IMR-90 (cell line): ENCODE results near the gene ACOT7. TPM values are rescaled to one million over a fixed set of nuclear protein-coding genes. Genes with fewer than 3 reads are reported as not detected.

ENCODE experiments used
- ATAC-seq: fragments of 200-7000 bp; cut with Tn5 transposase; 2 replicates; pipeline ENCODE4 v1.9.1; 2020; ENCODE audit warnings: low read depth, mild to moderate bottlenecking, moderate library complexity
- BruUV-seq: library from RNA; stranded (reverse); fragments of 400-500 nt; replicated peaks from 2 replicates; lab custom pipeline; 2021; lab: Mats Ljungman, UMichigan
- CTCF ChIA-PET: fragments of 300-600 bp; formaldehyde crosslinking; extraction: SDS; loops from one replicate; lab custom pipeline; 2021; ENCODE audit warnings: antibody characterized with exemption; lab: Yijun Ruan, JAX
- POLR2A ChIA-PET: fragments of 300-600 bp; sonication (Branson Sonifier 250); formaldehyde crosslinking; loops from one replicate; lab custom pipeline; 2022; ENCODE audit warnings: antibody characterized with exemption; ENCODE audit not compliant: unreplicated experiment; lab: Charles Lee
- DNase-seq: peaks from one replicate; pipeline ENCODE4 v3.0.0; 2013
- H2AFZ ChIP-seq: replicated peaks from 2 replicates; pipeline ENCODE3; 2013; ENCODE audit warnings: low read length, mild to moderate bottlenecking; ENCODE audit not compliant: poor library complexity
- H2AK5ac ChIP-seq: 2 replicates; pipeline ENCODE4 v1.6.1; 2013; ENCODE audit warnings: low read depth, low read length, inconsistent platforms
- H2AK9ac ChIP-seq: replicated peaks from 2 replicates; pipeline ENCODE3; 2013; ENCODE audit warnings: mild to moderate bottlenecking, low read depth, low read length, moderate library complexity; ENCODE audit not compliant: poor library complexity
- H2BK120ac ChIP-seq: 2 replicates; pipeline ENCODE4 v1.6.1; 2013; ENCODE audit warnings: low read depth, low read length, inconsistent platforms
- H2BK15ac ChIP-seq: 3 replicates; pipeline ENCODE4 v1.6.1; 2013; ENCODE audit warnings: low read depth, low read length, inconsistent platforms
- H2BK20ac ChIP-seq: 2 replicates; pipeline ENCODE4 v1.6.1; 2013; ENCODE audit warnings: low read depth, mild to moderate bottlenecking, inconsistent platforms, low read length, moderate library complexity
- H2BK5ac ChIP-seq: 2 replicates; pipeline ENCODE4 v1.6.1; 2013; ENCODE audit warnings: mild to moderate bottlenecking, low read depth, low read length, inconsistent platforms; ENCODE audit not compliant: poor library complexity, severe bottlenecking
- H3K14ac ChIP-seq: replicated peaks from 2 replicates; pipeline ENCODE4 v1.6.1; 2013; ENCODE audit warnings: low read depth, low read length, inconsistent platforms
- H3K18ac ChIP-seq: 2 replicates; pipeline ENCODE4 v1.6.1; 2013; ENCODE audit warnings: low read depth, low read length, control low read depth
- H3K23ac ChIP-seq: 2 replicates; pipeline ENCODE4 v1.6.1; 2013; ENCODE audit warnings: low read depth, low read length, inconsistent platforms
- H3K27ac ChIP-seq: 2 replicates; pipeline ENCODE4 v1.5.1; 2013; ENCODE audit warnings: mild to moderate bottlenecking, control low read depth, low read length; ENCODE audit not compliant: insufficient read depth
- H3K27me3 ChIP-seq: 2 replicates; pipeline ENCODE4 v1.6.1; 2013; ENCODE audit warnings: low read length; ENCODE audit not compliant: control insufficient read depth, insufficient read depth
- H3K36me3 ChIP-seq: 2 replicates; pipeline ENCODE4 v1.6.1; 2013; ENCODE audit warnings: low read length, mixed read lengths; ENCODE audit not compliant: control insufficient read depth, insufficient read depth
- H3K4ac ChIP-seq: 2 replicates; pipeline ENCODE4 v1.6.1; 2013; ENCODE audit warnings: low read depth, low read length, inconsistent platforms
- H3K4me1 ChIP-seq: 2 replicates; pipeline ENCODE4 v1.6.1; 2013; ENCODE audit warnings: low read length, mixed read lengths; ENCODE audit not compliant: control insufficient read depth, insufficient read depth
- H3K4me2 ChIP-seq: 2 replicates; pipeline ENCODE4 v1.6.1; 2013; ENCODE audit warnings: low read depth, mild to moderate bottlenecking, control low read depth, low read length, moderate library complexity
- H3K4me3 ChIP-seq: 2 replicates; pipeline ENCODE4 v1.5.1; 2013; ENCODE audit warnings: low read depth, mild to moderate bottlenecking, control low read depth, low read length, moderate library complexity; ENCODE audit not compliant: insufficient read depth
- H3K56ac ChIP-seq: 2 replicates; pipeline ENCODE4 v1.6.1; 2013; ENCODE audit warnings: low read length, inconsistent platforms; ENCODE audit not compliant: insufficient read depth; ENCODE audit errors: extremely low read depth
- H3K79me1 ChIP-seq, 2 experiments: 2 replicates each; pipeline ENCODE4 v1.6.1; 2013; ENCODE audit warnings: low read length in 2 of 2, inconsistent platforms in 1 of 2, low read depth in 1 of 2
- H3K9ac ChIP-seq: 2 replicates; pipeline ENCODE4 v1.6.1; 2013; ENCODE audit warnings: low read depth, low read length, control low read depth
- H3K9me1 ChIP-seq: 2 replicates; pipeline ENCODE4 v1.6.1; 2013; ENCODE audit warnings: low read length, inconsistent platforms; ENCODE audit not compliant: insufficient read depth
- H3K9me3 ChIP-seq: 2 replicates; pipeline ENCODE4 v1.6.1; 2013; ENCODE audit warnings: low read length; ENCODE audit not compliant: control insufficient read depth, insufficient read depth
- H4K20me1 ChIP-seq: 2 replicates; pipeline ENCODE4 v1.6.1; 2013; ENCODE audit warnings: low read length, inconsistent platforms; ENCODE audit not compliant: insufficient read depth
- H4K5ac ChIP-seq: 2 replicates; pipeline ENCODE4 v1.6.1; 2013; ENCODE audit warnings: mild to moderate bottlenecking, low read depth, low read length, control low read depth
- H4K8ac ChIP-seq, 2 experiments: 2 replicates each; pipeline ENCODE4 v1.6.1; 2013; ENCODE audit warnings: low read depth in 2 of 2, low read length in 2 of 2, control low read depth in 1 of 2, inconsistent platforms in 1 of 2
- H4K91ac ChIP-seq: 2 replicates; pipeline ENCODE4 v1.6.1; 2013; ENCODE audit warnings: low read depth, low read length, inconsistent platforms; ENCODE audit not compliant: insufficient read depth
- BHLHE40 ChIP-seq: fragments of 150-350 bp; IDR thresholded peaks from 2 replicates; pipeline ENCODE4 v1.6.1; 2016; ENCODE audit warnings: mild to moderate bottlenecking, low read depth, low read length
- CEBPB ChIP-seq: IDR thresholded peaks from 2 replicates; pipeline ENCODE4 v1.6.1; 2012; ENCODE audit warnings: low read depth, low read length, improper control_type of control experiment
- CHD1 ChIP-seq: IDR thresholded peaks from 2 replicates; pipeline ENCODE4 v1.6.1; 2012; ENCODE audit warnings: low read depth, low read length, improper control_type of control experiment
- CTCF ChIP-seq: conservative IDR thresholded peaks from 2 replicates; pipeline ENCODE4 v1.5.1; 2012; ENCODE audit warnings: mild to moderate bottlenecking, low read depth, low read length, improper control_type of control experiment
- ELK1 ChIP-seq: fragments of 150-350 bp; IDR thresholded peaks from 2 replicates; pipeline ENCODE4 v1.6.1; 2016; ENCODE audit warnings: low read depth, mild to moderate bottlenecking, low read length, moderate library complexity, borderline replicate concordance
- FOS ChIP-seq: fragments of 150-350 bp; IDR thresholded peaks from 2 replicates; pipeline ENCODE4 v1.6.1; 2016; ENCODE audit warnings: low read depth, low read length
- MAZ ChIP-seq: IDR thresholded peaks from 2 replicates; pipeline ENCODE4 v1.6.1; 2012; ENCODE audit warnings: low read depth, mild to moderate bottlenecking, low read length, improper control_type of control experiment, moderate library complexity, borderline replicate concordance
- MXI1 ChIP-seq: IDR thresholded peaks from 2 replicates; pipeline ENCODE4 v1.6.1; 2012; ENCODE audit warnings: low read depth, mild to moderate bottlenecking, low read length, moderate library complexity, borderline replicate concordance
- NFE2L2 ChIP-seq: fragments of 150-350 bp; IDR thresholded peaks from 2 replicates; pipeline ENCODE4 v1.6.1; 2016; ENCODE audit warnings: low read depth, mild to moderate bottlenecking, low read length
- POLR2A ChIP-seq: IDR thresholded peaks from 2 replicates; pipeline ENCODE4 v1.6.1; 2012; ENCODE audit warnings: mild to moderate bottlenecking, low read depth, low read length
- RCOR1 ChIP-seq: IDR thresholded peaks from 2 replicates; pipeline ENCODE4 v1.6.1; 2012; ENCODE audit warnings: mild to moderate bottlenecking, low read length, improper control_type of control experiment; ENCODE audit not compliant: insufficient replicate concordance
- SMC3 ChIP-seq: fragments of 150-350 bp; IDR thresholded peaks from 2 replicates; pipeline ENCODE4 v1.6.1; 2016; ENCODE audit warnings: low read depth, mild to moderate bottlenecking, antibody characterized with exemption, low read length, moderate library complexity
- USF2 ChIP-seq: fragments of 150-350 bp; IDR thresholded peaks from 2 replicates; pipeline ENCODE4 v1.6.1; 2017; ENCODE audit warnings: mild to moderate bottlenecking, antibody characterized with exemption, low read length, low read depth
- WGBS, 2 experiments: methylation state at CpG; one replicate each; pipeline versions ENCODE4 v1.1.5 to v1.1.7; 2013; ENCODE audit warnings: missing lambda C conversion rate in 2 of 2; ENCODE audit not compliant: insufficient read length in 1 of 2; ENCODE audit errors: extremely low coverage in 2 of 2; 5-methylcytosine and 5-hydroxymethylcytosine counted together
- dilution Hi-C: fragments of 300-500 bp; cut with HindIII; formaldehyde crosslinking; loops from one replicate; pipeline ENCODE4 v1.14.3; 2018; ENCODE audit warnings: low sequenced_read_pairs; ENCODE audit not compliant: unreplicated experiment
- in situ Hi-C: fragments of 300-500 bp; cut with MboI; formaldehyde crosslinking; loops from 3 replicates; pipeline ENCODE4 v1.14.3; 2019; ENCODE audit warnings: low sequenced_read_pairs, inconsistent platforms, mixed read lengths
- intact Hi-C: fragments of 100-400 bp; cut with micrococcal nuclease; formaldehyde crosslinking; loops from 2 replicates; pipeline ENCODE4 v1.10.0; 2022
- polyA plus RNA-seq, 3 experiments: library from polyadenylated mRNA; depleted of rRNA; stranded (reverse); fragments of >200 nt; gene quantifications; 2 replicates each; pipeline ENCODE4 v1.2.3, GENCODE V29; 2012; ENCODE audit warnings: low replicate concordance in 1 of 3
- total RNA-seq: library from RNA; depleted of rRNA; stranded (reverse); fragments of >200 nt; gene quantifications from 2 replicates; pipeline ENCODE4 v1.2.3, GENCODE V29; 2012

The ACOT7 gene
- total and polyA plus RNA-seq, 2 of the 4 experiments (the other 2 are of a cell fraction) = 51.6 to 242 TPM

- Histone ChIP-seq H2BK120ac (no peak overlapping the region), H2BK5ac (no peak overlapping the region), H3K4me3 (no peak overlapping the region), H3K4ac (no peak overlapping the region), H4K20me1 (no peaks in the 10 kb centered on the region; the same call in 1 of the 2 replicates), H3K27ac (no peak overlapping the region), H3K79me1 (peaks cover 0 to 4% of the 10 kb centered on the region in 2 experiments; a peak in 2 of 4 replicates), H2BK20ac (no peak overlapping the region), H3K9me1 (peaks cover 8% of the 10 kb centered on the region; the same call in 1 of the 2 replicates), H3K9me3 (no peaks in the 10 kb centered on the region), H3K56ac (no peak overlapping the region), H3K14ac (no peak overlapping the region), H4K91ac (no peak overlapping the region), H4K8ac (no peak overlapping the region), H2AFZ (no peak overlapping the region), H2AK5ac (no peak overlapping the region), H3K18ac (no peak overlapping the region), H3K27me3 (no peaks in the 10 kb centered on the region), H2AK9ac (no peak overlapping the region), H2BK15ac (no peak overlapping the region), H3K4me2 (no peak overlapping the region), H4K5ac (no peak overlapping the region), H3K36me3 (peaks cover 5% of the 10 kb centered on the region; the same call in 1 of the 2 replicates), H3K4me1 (peaks cover 11% of the 10 kb centered on the region), H3K23ac (no peak overlapping the region), H3K9ac (no peak overlapping the region)
- ChIA-PET POLR2A (no interaction called here), CTCF (no interaction called here)
- 57% methylated on average over 2 of the region's 14 CpGs; no CpG with 5 or more reads in 1 of the 2 experiments for WGBS, 2 experiments
- dilution Hi-C loops = no loop called here
- BruUV-seq = no TSS peak
- TF ChIP-seq ELK1 (no peak), CEBPB (no peak), MAZ (no peak), CTCF (no peak), FOS (no peak), SMC3 (no peak), MXI1 (no peak), NFE2L2 (no peak), RCOR1 (no peak), USF2 (no peak), BHLHE40 (no peak), CHD1 (no peak), POLR2A (no peak)
- no peak for DNase-seq
- in situ Hi-C loops = loop anchor here (25.0 kb wide), 1 partner anchor 822 kb away; no protein-coding TSS in a partner anchor
- ATAC-seq = no peak
- intact Hi-C loops = no loop called here
These were observed 59.1 kb downstream of the ACOT7 start for GRCh38 chr1:6334261-6334993.
